Neural crest cell (in vitro differentiated cells): ENCODE results near the gene OPA1. TPM values are rescaled to one million over a fixed set of nuclear protein-coding genes. Genes with fewer than 3 reads are reported as not detected.
A peak's percentile ranks its signal among the peaks of the same experiment; 100 is the strongest.

Experiments
- DNase-seq: peaks from one replicate; pipeline ENCODE4 v3.0.0; 2021; ENCODE audit warnings: low read depth, mixed read lengths, low spot score
- H3K27ac Mint-ChIP-seq: one replicate; pipeline ENCODE4 v1.8.0; 2021; ENCODE audit warnings: mild to moderate bottlenecking, mixed read lengths; ENCODE audit not compliant: unreplicated experiment
- H3K27me3 Mint-ChIP-seq: 2 replicates; pipeline ENCODE4 v1.8.0; 2021; ENCODE audit warnings: low read depth, mild to moderate bottlenecking, mixed read lengths
- H3K36me3 Mint-ChIP-seq: 2 replicates; pipeline ENCODE4 v1.8.0; 2021; ENCODE audit warnings: low read depth, mild to moderate bottlenecking, mixed read lengths
- H3K4me1 Mint-ChIP-seq: 2 replicates; pipeline ENCODE4 v1.8.0; 2021; ENCODE audit warnings: mixed read lengths
- H3K4me3 Mint-ChIP-seq: one replicate; pipeline ENCODE4 v1.8.0; 2021; ENCODE audit warnings: mild to moderate bottlenecking, mixed read lengths
- H3K9me3 Mint-ChIP-seq: 2 replicates; pipeline ENCODE4 v1.8.0; 2021; ENCODE audit warnings: mixed read lengths
- CTCF ChIP-seq: fragments of 200-600 bp; sonication (generic); conservative IDR thresholded peaks from 2 replicates; pipeline ENCODE4 v1.5.0; 2021; ENCODE audit warnings: antibody characterized with exemption, mild to moderate bottlenecking
- total RNA-seq: library from RNA; stranded (reverse); gene quantifications from 2 replicates; pipeline ENCODE4 v1.2.1, GENCODE V29; 2021

Gene OPA1
- total RNA-seq, 1 donor from 2014 or later: 60.8 TPM

- Mint-ChIP-seq H3K4me3 (no peak overlapping the region), H3K27ac (no peak overlapping the region), H3K4me1 (peaks cover 5% of the 10 kb centered on the region), H3K9me3 (no peaks in the 10 kb centered on the region), H3K27me3 (no peaks in the 10 kb centered on the region), H3K36me3 (peaks cover 19% of the 10 kb centered on the region)
- TF ChIP-seq CTCF: no peak
- no peak for DNase-seq
Measured at GRCh38 chr3:193617628-193618027, 24.6 kb downstream of the OPA1 start.

GRCh38 chr3:193620057-193620456 is 27.0 kb downstream of the OPA1 start:
- peaks cover 7% of the 10 kb centered on the region for H3K36me3 Mint-ChIP-seq
- no peak for TF ChIP-seq CTCF
- H3K9me3 Mint-ChIP-seq: no peaks in the 10 kb centered on the region
- no peak for DNase-seq
- H3K27ac Mint-ChIP-seq: peak overlapping the region; percentile 64
- H3K27me3 Mint-ChIP-seq: no peaks in the 10 kb centered on the region
- H3K4me3 Mint-ChIP-seq: no peak overlapping the region
- peaks cover 5% of the 10 kb centered on the region for H3K4me1 Mint-ChIP-seq

- no peak overlapping the region for H3K27ac Mint-ChIP-seq
Measured at GRCh38 chr3:193620650-193621049, 27.6 kb downstream of the OPA1 start.

DNA sequence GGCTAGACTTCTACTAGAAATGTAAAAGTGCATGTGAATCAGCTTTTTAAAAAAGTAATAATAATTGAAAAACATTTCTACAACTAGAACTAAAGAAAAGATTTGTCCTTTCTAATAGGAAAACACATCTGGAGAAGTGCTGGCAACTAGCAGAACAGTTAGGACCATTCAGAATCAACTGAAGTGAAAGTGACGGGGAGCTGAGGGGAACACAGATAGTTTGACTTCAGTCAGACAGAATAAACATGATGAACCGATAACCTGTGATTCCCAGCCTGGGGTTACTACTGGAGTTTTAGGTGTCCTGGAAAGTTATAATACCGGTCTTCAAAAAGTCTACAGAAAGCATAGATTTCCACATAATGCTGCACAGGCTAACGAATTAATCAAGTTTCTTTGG is 28.1 kb downstream of the OPA1 start:
- Mint-ChIP-seq H3K36me3 (peaks cover 11% of the 10 kb centered on the region), H3K27ac (no peak overlapping the region), H3K4me1 (peaks cover 5% of the 10 kb centered on the region), H3K4me3 (no peak overlapping the region), H3K9me3 (no peaks in the 10 kb centered on the region), H3K27me3 (no peaks in the 10 kb centered on the region)
- TF ChIP-seq CTCF: no peak
- no peak for DNase-seq

More at GRCh38 chr3:193620650-193621049, 27.6 kb downstream of the OPA1 start:
- peaks cover 7% of the 10 kb centered on the region for H3K36me3 Mint-ChIP-seq
- TF ChIP-seq CTCF: no peak
- no peaks in the 10 kb centered on the region for H3K9me3 Mint-ChIP-seq
- H3K27me3 Mint-ChIP-seq: no peaks in the 10 kb centered on the region
- H3K4me1 Mint-ChIP-seq: peaks cover 5% of the 10 kb centered on the region
- H3K4me3 Mint-ChIP-seq: no peak overlapping the region
- DNase-seq: no peak

- DNase-seq: no peak
- Mint-ChIP-seq H3K27ac (no peak overlapping the region), H3K9me3 (no peaks in the 10 kb centered on the region), H3K36me3 (peaks cover 11% of the 10 kb centered on the region), H3K27me3 (no peaks in the 10 kb centered on the region), H3K4me3 (no peak overlapping the region), H3K4me1 (no peaks in the 10 kb centered on the region)
- TF ChIP-seq CTCF: no peak
Measured at GRCh38 chr3:193630005-193630404, 37.0 kb downstream of the OPA1 start.

GRCh38 chr3:193637831-193638230 is 44.8 kb downstream of the OPA1 start:
- H3K27me3 Mint-ChIP-seq: no peaks in the 10 kb centered on the region
- TF ChIP-seq CTCF: no peak
- no peak for DNase-seq
- peaks cover 9% of the 10 kb centered on the region for H3K36me3 Mint-ChIP-seq
- H3K9me3 Mint-ChIP-seq: no peaks in the 10 kb centered on the region
- H3K4me1 Mint-ChIP-seq: no peaks in the 10 kb centered on the region
- H3K4me3 Mint-ChIP-seq: no peak overlapping the region
- H3K27ac Mint-ChIP-seq: no peak overlapping the region
